Bronchial epithelial cell (primary cell): ENCODE data around the gene BTG1. TPM values are rescaled to one million over a fixed set of nuclear protein-coding genes. Genes with fewer than 3 reads are reported as not detected.

Experiments used
- DNase-seq: peaks from one replicate; pipeline ENCODE4 v3.0.0-alpha.2; 2010; ENCODE audit warnings: low read depth
- FAIRE-seq: peaks from 2 replicates; lab custom pipeline; 2011; peaks lifted over from hg19 to GRCh38; lab: Jason Lieb, UNC
- H3K27me3 ChIP-seq: 2 replicates; pipeline ENCODE4 v1.5.1; 2011; ENCODE audit warnings: low read length; ENCODE audit not compliant: control insufficient read depth, insufficient read depth
- H3K36me3 ChIP-seq: 2 replicates; pipeline ENCODE4 v1.5.1; 2011; ENCODE audit warnings: low read length; ENCODE audit not compliant: control insufficient read depth, insufficient read depth
- H3K4me3 ChIP-seq: 2 replicates; pipeline ENCODE4 v1.5.1; 2011; ENCODE audit warnings: mild to moderate bottlenecking, low read depth, low read length, control low read depth
- total RNA-seq: library from RNA; depleted of rRNA; stranded (reverse); fragments of >200 nt; gene quantifications from 2 replicates; pipeline ENCODE4 v1.2.1, GENCODE V29; 2014
- TF ChIP-seq, protein P1 (sequence below): IDR thresholded peaks from 2 replicates; pipeline ENCODE4 v1.5.1; 2011; ENCODE audit warnings: mild to moderate bottlenecking, moderate library complexity, low read length, control low read depth, inconsistent platforms; ENCODE audit not compliant: insufficient read depth, severe bottlenecking

BTG1 gene
- total RNA-seq, 1 donor from 2014 or later = 14.7 TPM

DNA sequence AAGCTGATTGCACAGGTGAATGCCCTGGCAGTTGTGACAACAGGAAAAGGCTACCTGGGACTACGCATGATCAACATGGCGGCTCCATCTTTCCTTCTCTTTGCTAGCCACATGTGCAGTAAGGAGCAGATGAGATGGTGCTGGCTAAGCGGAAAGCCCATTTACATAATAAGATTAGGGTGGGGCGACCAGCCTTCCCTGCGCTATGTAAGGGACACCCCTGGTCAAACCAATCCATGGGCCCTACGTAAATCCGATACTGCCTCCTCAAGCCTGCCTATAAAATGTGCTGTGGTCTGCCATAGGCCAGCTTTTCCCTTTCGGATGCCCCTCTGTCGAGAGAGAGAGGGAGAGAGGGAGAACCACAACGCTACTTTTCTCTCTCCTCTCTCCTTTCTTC is 31.0 kb upstream of the BTG1 start:
- H3K27me3 ChIP-seq = peaks cover 1% of the 10 kb centered on the region
- FAIRE-seq (no peak), DNase-seq (no peak)
- no peaks in the 10 kb centered on the region for H3K36me3 ChIP-seq
- TF ChIP-seq, protein P1, sequence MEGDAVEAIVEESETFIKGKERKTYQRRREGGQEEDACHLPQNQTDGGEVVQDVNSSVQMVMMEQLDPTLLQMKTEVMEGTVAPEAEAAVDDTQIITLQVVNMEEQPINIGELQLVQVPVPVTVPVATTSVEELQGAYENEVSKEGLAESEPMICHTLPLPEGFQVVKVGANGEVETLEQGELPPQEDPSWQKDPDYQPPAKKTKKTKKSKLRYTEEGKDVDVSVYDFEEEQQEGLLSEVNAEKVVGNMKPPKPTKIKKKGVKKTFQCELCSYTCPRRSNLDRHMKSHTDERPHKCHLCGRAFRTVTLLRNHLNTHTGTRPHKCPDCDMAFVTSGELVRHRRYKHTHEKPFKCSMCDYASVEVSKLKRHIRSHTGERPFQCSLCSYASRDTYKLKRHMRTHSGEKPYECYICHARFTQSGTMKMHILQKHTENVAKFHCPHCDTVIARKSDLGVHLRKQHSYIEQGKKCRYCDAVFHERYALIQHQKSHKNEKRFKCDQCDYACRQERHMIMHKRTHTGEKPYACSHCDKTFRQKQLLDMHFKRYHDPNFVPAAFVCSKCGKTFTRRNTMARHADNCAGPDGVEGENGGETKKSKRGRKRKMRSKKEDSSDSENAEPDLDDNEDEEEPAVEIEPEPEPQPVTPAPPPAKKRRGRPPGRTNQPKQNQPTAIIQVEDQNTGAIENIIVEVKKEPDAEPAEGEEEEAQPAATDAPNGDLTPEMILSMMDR = no peak
- H3K4me3 ChIP-seq = no peak overlapping the region

DNA sequence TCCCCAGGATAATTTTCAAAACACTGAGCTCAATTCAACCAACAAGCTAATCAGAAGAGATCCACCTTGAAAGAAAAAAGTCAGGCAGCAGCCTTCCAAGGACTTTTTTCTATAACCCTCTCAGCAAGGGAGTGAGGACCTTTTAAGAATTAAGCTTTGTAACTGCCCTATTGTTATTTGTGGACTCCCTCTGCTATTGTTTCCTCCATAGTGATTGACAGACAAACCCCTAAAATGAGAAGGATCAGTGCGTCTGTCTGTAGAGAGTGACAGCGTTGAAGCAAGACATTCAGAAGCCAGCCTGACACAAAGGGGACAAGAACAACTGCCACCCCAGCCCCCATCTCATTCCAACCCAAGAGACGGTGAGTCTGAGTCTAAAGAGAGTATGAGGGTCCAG is 30.3 kb upstream of the BTG1 start:
- FAIRE-seq (no peak), DNase-seq (no peak)
- no peaks in the 10 kb centered on the region for H3K36me3 ChIP-seq

DNA sequence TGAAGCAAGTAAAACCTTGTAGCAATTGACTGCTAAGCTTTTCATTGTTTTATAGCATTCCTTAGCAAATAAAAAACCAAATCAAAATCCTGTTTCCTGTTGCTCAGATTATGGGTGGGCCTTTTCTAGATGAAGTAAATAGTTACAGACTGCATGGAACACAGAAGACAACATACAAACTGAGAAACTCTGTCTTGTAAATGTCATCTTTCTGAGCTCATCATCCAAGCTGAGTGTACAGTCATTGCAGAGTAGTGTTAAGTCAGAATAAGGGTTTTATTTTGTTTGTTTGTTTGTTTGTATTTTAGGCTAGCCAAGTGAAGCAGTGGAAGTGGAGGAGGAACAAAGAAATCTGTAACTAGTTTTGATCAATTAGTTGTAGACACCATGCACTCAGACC is 24.4 kb upstream of the BTG1 start:
- FAIRE-seq = no peak
- TF ChIP-seq, protein P1 = no peak

More for the DNA sequence above, 30.3 kb upstream of the BTG1 start:
- no peak overlapping the region for H3K4me3 ChIP-seq
- TF ChIP-seq, protein P1 = no peak
- H3K27me3 ChIP-seq = peaks cover 1% of the 10 kb centered on the region

GRCh38 chr12:92167075-92167474 is 21.4 kb upstream of the BTG1 start:
- TF ChIP-seq, protein P1 = no peak
- no peaks in the 10 kb centered on the region for H3K36me3 ChIP-seq
- H3K27me3 ChIP-seq = no peaks in the 10 kb centered on the region
- no peak overlapping the region for H3K4me3 ChIP-seq
- FAIRE-seq = no peak
- no peak for DNase-seq

More for the DNA sequence above, 24.4 kb upstream of the BTG1 start:
- no peaks in the 10 kb centered on the region for H3K27me3 ChIP-seq
- no peak for DNase-seq
- H3K36me3 ChIP-seq = no peaks in the 10 kb centered on the region
- H3K4me3 ChIP-seq = no peak overlapping the region

GRCh38 chr12:92164712-92165111 is 19.1 kb upstream of the BTG1 start:
- no peaks in the 10 kb centered on the region for H3K36me3 ChIP-seq
- TF ChIP-seq, protein P1 = no peak
- FAIRE-seq = no peak
- no peak for DNase-seq
- no peak overlapping the region for H3K4me3 ChIP-seq
- H3K27me3 ChIP-seq = no peaks in the 10 kb centered on the region

DNA sequence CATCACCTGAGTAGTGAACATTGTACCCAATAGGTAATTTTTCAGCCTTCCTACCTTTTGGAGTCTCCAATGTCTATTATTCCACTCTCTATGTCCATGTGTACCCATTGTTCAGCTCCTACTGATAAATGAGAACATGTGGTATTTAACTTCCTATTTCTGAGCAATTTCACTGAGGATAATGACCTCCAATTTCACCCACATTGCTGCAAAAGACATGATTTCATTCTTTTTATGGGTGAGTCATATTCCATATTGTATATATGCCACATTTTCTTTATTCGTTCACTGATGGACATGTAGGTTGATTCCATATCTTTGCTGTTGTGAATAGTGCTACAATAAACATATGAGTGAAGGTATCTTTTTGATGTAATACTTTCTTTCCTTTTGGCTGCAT is 16.4 kb upstream of the BTG1 start:
- no peak for DNase-seq
- TF ChIP-seq, protein P1 = no peak
- no peak overlapping the region for H3K4me3 ChIP-seq
- no peak for FAIRE-seq
- no peaks in the 10 kb centered on the region for H3K27me3 ChIP-seq
- no peaks in the 10 kb centered on the region for H3K36me3 ChIP-seq
